ENCODE results near the gene BTLA. TPM values are rescaled to one million over a fixed set of nuclear protein-coding genes. Genes with fewer than 3 reads are reported as not detected.

BTLA gene
- total RNA-seq, 4 donors from 2014 or later, result 0.22 to 0.57 (median 0.41) TPM; not detected in 1

GRCh38 chr3:112417696-112418318 is 81.5 kb downstream of the BTLA start:
- 92 to 93% methylated on average over 3 of the region's 3 CpGs for WGBS, 2 donors
- H3K4me1 ChIP-seq, result no peaks in the 10 kb centered on the region
- no peaks in the 10 kb centered on the region for H3K27me3 ChIP-seq
- intact Hi-C loops (cut with DNase I), result no loop called here
- no peaks in the 10 kb centered on the region for H3K9me3 ChIP-seq
- H3K27ac ChIP-seq, result no peak overlapping the region
- no peaks in the 10 kb centered on the region for H3K36me3 ChIP-seq
- TF ChIP-seq CTCF (IDR thresholded peaks at IDR 0.05), result no peak
- TF ChIP-seq POLR2A (IDR thresholded peaks at IDR 0.05), result no peak
- H3K4me3 ChIP-seq, result no peak overlapping the region
- no peak for DNase-seq

- H3K27ac ChIP-seq, result no peak overlapping the region
- H3K9me3 ChIP-seq, result no peaks in the 10 kb centered on the region
- no peak for DNase-seq
- intact Hi-C loops (cut with DNase I), result no loop called here
- H3K4me3 ChIP-seq, result no peak overlapping the region
- H3K4me1 ChIP-seq, result no peaks in the 10 kb centered on the region
- TF ChIP-seq POLR2A (IDR thresholded peaks at IDR 0.05) (no peak), CTCF (IDR thresholded peaks at IDR 0.05) (no peak)
- no peaks in the 10 kb centered on the region for H3K36me3 ChIP-seq
- WGBS, 2 donors, result 84 to 88% methylated on average over 8 of the region's 8 CpGs
- H3K27me3 ChIP-seq, result no peaks in the 10 kb centered on the region
Observed at GRCh38 chr3:112416391-112417212, 82.7 kb downstream of the BTLA start.

GRCh38 chr3:112415390-112415789 is 83.9 kb downstream of the BTLA start:
- TF ChIP-seq CTCF (IDR thresholded peaks at IDR 0.05), result no peak
- no peak for TF ChIP-seq POLR2A (IDR thresholded peaks at IDR 0.05)
- Histone ChIP-seq H3K36me3 (no peaks in the 10 kb centered on the region), H3K4me3 (no peak overlapping the region), H3K27me3 (no peaks in the 10 kb centered on the region), H3K4me1 (no peaks in the 10 kb centered on the region), H3K27ac (no peak overlapping the region), H3K9me3 (no peaks in the 10 kb centered on the region)
- DNase-seq, result no peak
- intact Hi-C loops (cut with DNase I), result no loop called here
- 83 to 87% methylated on average over 5 to 6 of the region's 6 CpGs for WGBS, 2 donors

Other genes starting within 250 kb of the BTLA start
- gene SLC9C1, start 205.3 kb downstream of the BTLA start, total RNA-seq, result not detected
- gene CD200, start 166.3 kb downstream of the BTLA start, total RNA-seq, result 1 to 10 TPM in 3 of 4 donors, under 1 TPM in 1; 0.27 to 8.4 (median 1.4) TPM
- 10 to 100 TPM; 48.3 to 58.6 (median 51.3) TPM for gene ATG3, start 62.5 kb upstream of the BTLA start, total RNA-seq
- gene SLC35A5, start 62.6 kb upstream of the BTLA start, total RNA-seq, result 10 to 100 TPM in 3 of 4 donors, 1 to 10 TPM in 1; 8.1 to 22.8 (median 17.8) TPM
- gene CCDC80, start 141.7 kb upstream of the BTLA start, total RNA-seq, result 10 to 100 TPM in 2 of 4 donors, 1 to 10 TPM in 2; 2.0 to 69.6 (median 13.1) TPM